ENCODE results near the gene BPIFB4. TPM values are rescaled to one million over a fixed set of nuclear protein-coding genes. Genes with fewer than 3 reads are reported as not detected.

Gene BPIFB4
- total and polyA plus RNA-seq, 10 donors: not detected

DNA sequence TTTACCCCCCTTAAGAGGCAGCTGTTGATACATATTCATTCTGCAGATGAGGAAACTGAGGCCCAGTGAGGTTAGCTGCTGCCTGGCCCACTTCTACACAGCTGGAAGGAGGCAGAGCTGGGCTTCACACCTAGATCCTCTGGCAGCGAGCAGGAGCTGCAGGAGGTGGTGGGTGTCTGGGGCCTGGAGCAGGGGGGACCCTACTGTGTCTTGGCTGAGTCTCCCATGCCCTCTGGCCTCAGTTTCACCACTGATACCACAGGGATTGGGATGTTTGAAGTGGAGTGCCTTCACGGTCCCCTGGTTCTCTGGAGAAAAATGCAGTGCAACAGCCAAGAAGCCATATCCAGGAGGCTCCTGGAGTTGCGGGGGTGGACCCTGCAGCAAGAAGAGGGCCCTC, 80.3 kb downstream of the BPIFB4 start:
- TF ChIP-seq CTCF (IDR thresholded peaks at IDR 0.05 in 8 of 11, conservative IDR thresholded peaks at IDR 0.05 in 3 of 11) (no peak), POLR2A (IDR thresholded peaks at IDR 0.05) (no peak), POLR2AphosphoS5 (IDR thresholded peaks at IDR 0.05) (no peak)
- no peaks in the 10 kb centered on the region for H3K4me1 ChIP-seq
- no peaks in the 10 kb centered on the region for H3K36me3 ChIP-seq
- H3K4me3 ChIP-seq: no peak overlapping the region
- WGBS, 5 donors: 61 to 87% (median 84%) methylated on average over 3 of the region's 3 CpGs
- no peak for DNase-seq
- H3K9me3 ChIP-seq: no peaks in the 10 kb centered on the region
- intact Hi-C loops (cut with DNase I; ENCODE audit: low total_unique reads): no loop called here
- no peak overlapping the region for H3K27ac ChIP-seq
- peaks cover 0 to 32% (median 0%) of the 10 kb centered on the region in 7 donors for H3K27me3 ChIP-seq (replicated peaks in 1 of 7)

DNA sequence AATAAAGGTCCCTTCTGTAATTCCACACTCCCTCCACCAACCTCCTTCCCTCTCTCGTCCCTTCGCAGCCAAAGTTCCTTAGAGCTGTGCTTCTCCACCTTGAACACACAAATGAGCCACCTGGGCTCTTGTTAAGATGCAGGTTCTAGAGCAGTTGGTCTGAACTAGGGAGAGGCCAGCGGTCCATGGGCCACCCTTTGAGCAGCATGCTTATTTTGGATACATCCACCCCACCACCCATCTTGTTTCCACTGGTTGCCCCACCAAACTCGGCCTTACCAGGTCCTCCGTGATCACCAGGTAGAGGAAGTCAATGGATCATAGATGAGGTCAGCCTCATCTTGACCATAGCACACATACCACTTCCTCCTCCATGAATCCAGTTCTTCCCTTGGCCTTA, 81.2 kb downstream of the BPIFB4 start:
- no peak overlapping the region for H3K4me3 ChIP-seq
- DNase-seq: no peak
- intact Hi-C loops (cut with DNase I; ENCODE audit: low total_unique reads): no loop called here
- no peaks in the 10 kb centered on the region for H3K9me3 ChIP-seq
- peaks cover 0 to 27% (median 0%) of the 10 kb centered on the region in 7 donors for H3K27me3 ChIP-seq (replicated peaks in 1 of 7)
- H3K4me1 ChIP-seq: no peaks in the 10 kb centered on the region
- H3K36me3 ChIP-seq: no peaks in the 10 kb centered on the region
- H3K27ac ChIP-seq: no peak overlapping the region
- TF ChIP-seq POLR2AphosphoS5 (IDR thresholded peaks at IDR 0.05) (no peak), POLR2A (IDR thresholded peaks at IDR 0.05) (no peak), CTCF (IDR thresholded peaks at IDR 0.05 in 8 of 11, conservative IDR thresholded peaks at IDR 0.05 in 3 of 11) (no peak)
- WGBS, 5 donors: 76 to 86% (median 81%) methylated on average over 5 of the region's 5 CpGs

Other genes starting within 250 kb of the BPIFB4 start
- 1 to 10 TPM in 5 of 7 donors, under 1 TPM in 2; 0.34 to 4.2 (median 1.7) TPM for gene EFCAB8, start 220.7 kb upstream of the BPIFB4 start, total RNA-seq
- under 1 TPM; 0.06 to 0.12 (median 0.07) TPM for gene EFCAB8, start 220.7 kb upstream of the BPIFB4 start, polyA plus RNA-seq
- not detected for gene SUN5, start 75.2 kb upstream of the BPIFB4 start, total RNA-seq
- not detected for gene SUN5, start 75.2 kb upstream of the BPIFB4 start, polyA plus RNA-seq
- not detected for gene BPIFB2, start 71.9 kb upstream of the BPIFB4 start, total RNA-seq
- not detected for gene BPIFB2, start 71.9 kb upstream of the BPIFB4 start, polyA plus RNA-seq
- not detected for gene BPIFB6, start 48.0 kb upstream of the BPIFB4 start, total RNA-seq
- gene BPIFB6, start 48.0 kb upstream of the BPIFB4 start, polyA plus RNA-seq: not detected
- not detected for gene BPIFB3, start 25.7 kb upstream of the BPIFB4 start, total RNA-seq
- not detected for gene BPIFB3, start 25.7 kb upstream of the BPIFB4 start, polyA plus RNA-seq
- gene BPIFA2, start 88.5 kb downstream of the BPIFB4 start, total RNA-seq: not detected
- not detected for gene BPIFA2, start 88.5 kb downstream of the BPIFB4 start, polyA plus RNA-seq
- not detected for gene BPIFA3, start 137.7 kb downstream of the BPIFB4 start, total RNA-seq
- not detected for gene BPIFA3, start 137.7 kb downstream of the BPIFB4 start, polyA plus RNA-seq
- gene BPIFA1, start 156.4 kb downstream of the BPIFB4 start, total RNA-seq: not detected
- gene BPIFA1, start 156.4 kb downstream of the BPIFB4 start, polyA plus RNA-seq: not detected
- gene BPIFB1, start 203.6 kb downstream of the BPIFB4 start, total RNA-seq: not detected
- gene BPIFB1, start 203.6 kb downstream of the BPIFB4 start, polyA plus RNA-seq: under 1 TPM in 2 of 3 donors, not detected in 1; 0.06 TPM